ENCODE data around the gene BCAR3. TPM values are rescaled to one million over a fixed set of nuclear protein-coding genes. Genes with fewer than 3 reads are reported as not detected.

Gene BCAR3
- total RNA-seq, 2 donors from 2014 or later: 22.9 to 52.8 TPM

- DNase-seq (ENCODE audit: low spot score): no peak
- TF ChIP-seq CTCF (IDR thresholded peaks at IDR 0.05) (no peak), POLR2AphosphoS5 (IDR thresholded peaks at IDR 0.05) (peak; percentile 16)
- Histone ChIP-seq H3K27ac (peak overlapping the region in 1 of 2 donors; percentile 7), H3K36me3 (no peaks in the 10 kb centered on the region), H3K9me3 (no peaks in the 10 kb centered on the region), H3K4me3 (no peak overlapping the region), H3K27me3 (replicated peaks; ENCODE audit: insufficient read depth) (no peaks in the 10 kb centered on the region), H3K4me1 (replicated peaks) (no peaks in the 10 kb centered on the region)
- WGBS: 52% methylated on average over 1 of the region's 1 CpG
- intact Hi-C loops (cut with DNase I): no loop called here
Measured at GRCh38 chr1:93573940-93574469, 107.6 kb downstream of the BCAR3 start.

DNA sequence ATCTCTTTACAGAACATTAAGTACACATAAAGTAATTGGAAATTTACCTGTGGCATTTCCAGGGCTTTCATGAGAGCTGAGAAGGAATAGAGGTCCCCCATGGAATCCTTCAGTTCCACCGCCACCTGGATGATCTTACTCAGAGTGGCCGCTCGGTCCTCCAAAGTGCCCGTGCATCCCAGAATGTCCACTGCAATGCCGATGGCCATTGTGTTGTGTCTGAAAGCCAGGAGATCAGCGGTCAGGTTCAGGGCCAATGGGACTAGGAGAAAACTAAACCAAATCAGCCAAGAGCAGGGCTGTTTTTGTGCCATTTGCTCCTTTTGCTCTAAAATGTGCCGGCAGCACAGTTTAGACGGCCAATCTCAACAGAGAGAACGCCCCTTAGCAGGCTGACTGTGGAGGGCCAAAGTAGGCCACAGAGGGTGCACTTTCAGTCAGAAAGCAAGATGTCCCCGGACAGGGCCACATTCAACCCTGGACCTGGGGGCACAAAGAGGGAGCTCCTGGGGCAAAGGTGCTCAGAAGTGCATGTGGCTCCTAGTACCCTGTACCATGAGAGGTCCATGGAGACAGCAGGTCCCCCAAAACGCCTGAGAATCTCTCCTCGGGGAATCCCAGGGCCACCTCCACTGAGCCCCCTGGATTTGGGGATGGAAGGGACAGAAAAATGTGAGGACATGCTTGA, 109.9 kb downstream of the BCAR3 start:
- H3K27ac ChIP-seq: no peak overlapping the region
- no peaks in the 10 kb centered on the region for H3K27me3 ChIP-seq (replicated peaks; ENCODE audit: insufficient read depth)
- 93% methylated on average over 12 of the region's 12 CpGs for WGBS
- H3K9me3 ChIP-seq: no peaks in the 10 kb centered on the region
- TF ChIP-seq POLR2A (IDR thresholded peaks at IDR 0.05) (no peak), CTCF (IDR thresholded peaks at IDR 0.05) (no peak)
- intact Hi-C loops (cut with DNase I): no loop called here
- H3K36me3 ChIP-seq: no peaks in the 10 kb centered on the region
- H3K4me3 ChIP-seq: no peak overlapping the region
- H3K4me1 ChIP-seq (replicated peaks): no peaks in the 10 kb centered on the region
- no peak for DNase-seq (ENCODE audit: low spot score)

GRCh38 chr1:93569489-93569888, 112.1 kb downstream of the BCAR3 start:
- Histone ChIP-seq H3K27me3 (replicated peaks; ENCODE audit: insufficient read depth) (no peaks in the 10 kb centered on the region), H3K36me3 (no peaks in the 10 kb centered on the region), H3K4me1 (replicated peaks) (no peaks in the 10 kb centered on the region), H3K9me3 (no peaks in the 10 kb centered on the region), H3K27ac (no peak overlapping the region), H3K4me3 (no peak overlapping the region)
- TF ChIP-seq CTCF (IDR thresholded peaks at IDR 0.05): no peak
- no peak for TF ChIP-seq POLR2AphosphoS5 (IDR thresholded peaks at IDR 0.05)
- TF ChIP-seq POLR2A (IDR thresholded peaks at IDR 0.05): no peak
- intact Hi-C loops (cut with DNase I): no loop called here
- no peak for DNase-seq (ENCODE audit: low spot score)
- WGBS: 89% methylated on average over 2 of the region's 2 CpGs

DNA sequence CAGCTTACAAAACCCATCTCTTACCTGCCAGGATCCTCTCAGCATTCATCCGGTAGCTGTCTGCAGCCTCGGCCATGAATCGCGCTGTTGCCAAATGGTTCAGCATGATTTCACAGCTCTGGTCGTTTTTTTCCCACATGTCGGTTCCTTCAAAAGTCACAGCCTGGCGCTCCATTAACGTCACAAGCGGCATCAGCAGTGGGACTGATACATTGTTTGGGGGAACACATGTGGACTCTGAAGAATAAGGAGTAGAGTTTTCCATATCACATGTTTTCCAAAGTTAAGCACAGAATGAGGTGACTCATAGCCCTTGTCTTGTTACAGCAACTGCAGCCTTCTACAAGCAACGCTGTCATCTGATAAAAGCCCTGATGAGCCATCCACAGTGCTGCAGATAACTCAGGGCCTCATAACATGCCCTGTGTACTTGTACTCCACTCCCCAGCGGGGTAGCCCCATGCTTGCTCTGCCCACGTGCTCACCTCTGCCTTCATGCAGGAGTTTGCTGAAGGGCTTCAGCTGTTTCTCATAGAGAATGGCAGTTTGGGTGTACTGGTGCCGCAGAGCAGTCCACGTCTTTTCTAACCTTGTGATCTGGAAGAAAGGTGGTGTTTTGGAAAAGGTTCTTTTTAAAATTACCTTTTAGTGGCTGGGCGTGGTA, 114.2 kb downstream of the BCAR3 start:
- Histone ChIP-seq H3K36me3 (no peaks in the 10 kb centered on the region), H3K4me3 (no peak overlapping the region), H3K4me1 (replicated peaks) (no peaks in the 10 kb centered on the region), H3K9me3 (no peaks in the 10 kb centered on the region), H3K27ac (no peak overlapping the region), H3K27me3 (replicated peaks; ENCODE audit: insufficient read depth) (no peaks in the 10 kb centered on the region)
- WGBS: 84% methylated on average over 15 of the region's 15 CpGs
- intact Hi-C loops (cut with DNase I): no loop called here
- DNase-seq (ENCODE audit: low spot score): no peak
- TF ChIP-seq POLR2AphosphoS5 (IDR thresholded peaks at IDR 0.05) (no peak), POLR2A (IDR thresholded peaks at IDR 0.05) (no peak), CTCF (IDR thresholded peaks at IDR 0.05) (no peak)

DNA sequence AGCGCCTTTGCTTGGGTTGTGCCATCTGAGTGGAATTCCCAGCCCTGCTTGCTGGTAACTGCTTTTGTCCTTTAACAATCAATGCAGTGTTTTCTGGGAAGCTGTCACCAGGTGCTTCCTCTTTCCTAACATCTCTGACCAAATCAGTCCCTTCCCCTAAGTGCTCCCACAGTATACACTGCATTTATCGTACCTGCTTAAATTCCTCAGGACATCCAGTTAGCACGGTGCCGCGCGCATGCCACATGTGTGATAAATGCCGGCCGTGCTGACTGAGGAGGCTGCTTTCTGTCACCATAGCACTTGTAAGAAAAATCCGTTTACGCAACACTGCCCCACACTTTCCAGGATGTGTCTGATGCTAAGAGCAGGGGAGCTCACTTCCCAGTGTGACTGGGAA, 115.4 kb downstream of the BCAR3 start:
- TF ChIP-seq POLR2A (IDR thresholded peaks at IDR 0.05): no peak
- TF ChIP-seq POLR2AphosphoS5 (IDR thresholded peaks at IDR 0.05): no peak
- no peak for TF ChIP-seq CTCF (IDR thresholded peaks at IDR 0.05)
- H3K4me1 ChIP-seq (replicated peaks): no peaks in the 10 kb centered on the region
- intact Hi-C loops (cut with DNase I): no loop called here
- H3K4me3 ChIP-seq: no peak overlapping the region
- no peaks in the 10 kb centered on the region for H3K36me3 ChIP-seq
- 79% methylated on average over 10 of the region's 10 CpGs for WGBS
- no peak for DNase-seq (ENCODE audit: low spot score)
- H3K27me3 ChIP-seq (replicated peaks; ENCODE audit: insufficient read depth): no peaks in the 10 kb centered on the region
- H3K27ac ChIP-seq: no peak overlapping the region
- H3K9me3 ChIP-seq: no peaks in the 10 kb centered on the region

Measured in prostate gland (tissue), 2 donors.